Measurements from ENCODE around the gene KRT78. TPM values are rescaled to one million over a fixed set of nuclear protein-coding genes. Genes with fewer than 3 reads are reported as not detected.

Gene KRT78
- total RNA-seq, 4 donors from 2014 or later, result 10.8 TPM; not detected in 3

DNA sequence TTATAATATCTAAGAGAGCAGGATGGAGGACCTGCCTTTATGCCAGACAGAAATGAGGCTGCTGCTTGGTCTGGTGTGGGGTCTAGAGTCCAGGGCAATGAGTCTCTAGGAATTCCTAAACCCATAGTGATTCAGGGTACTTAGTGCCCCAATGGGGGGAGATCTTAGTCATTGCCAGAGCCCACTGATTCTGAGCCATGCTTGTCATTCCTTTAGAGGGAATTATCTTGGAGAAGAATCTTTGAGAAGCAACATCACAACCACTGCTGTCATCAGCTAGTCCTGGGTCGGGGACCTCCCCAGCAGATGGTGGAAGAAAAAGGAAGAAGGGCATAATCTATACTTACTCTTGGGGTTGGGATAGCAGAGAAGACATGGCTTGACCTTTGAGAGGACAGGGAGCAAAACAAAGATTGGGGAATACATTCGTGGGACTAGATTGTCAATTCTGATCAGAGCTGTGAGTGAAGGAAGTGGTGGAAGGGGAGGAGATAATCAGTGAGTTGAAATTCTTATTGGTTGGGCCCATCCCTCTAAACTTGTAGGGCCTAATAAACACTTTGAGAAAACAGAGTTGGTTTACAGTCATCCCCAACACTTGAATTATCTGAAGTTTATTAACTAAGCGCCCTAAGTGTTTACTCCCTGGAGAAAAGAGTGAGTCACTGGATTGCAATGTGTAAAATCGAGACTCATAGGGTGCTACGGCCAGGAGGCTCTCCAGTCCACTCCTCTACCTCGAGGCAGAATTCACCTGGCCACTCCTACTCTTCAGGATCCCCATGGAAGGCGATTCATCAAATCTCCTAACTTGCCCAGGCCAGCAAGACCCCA, 49.9 kb downstream of the KRT78 start:
- Histone ChIP-seq H3K4me1 (no peaks in the 10 kb centered on the region), H3K9me3 (no peaks in the 10 kb centered on the region), H3K4me3 (no peak overlapping the region), H3K36me3 (no peaks in the 10 kb centered on the region), H3K27ac (no peak overlapping the region), H3K27me3 (no peaks in the 10 kb centered on the region)
- DNase-seq (ENCODE audit: low spot score in 2 of 2), result no peak
- 59 to 67% methylated on average over 7 of the region's 7 CpGs for WGBS, 2 donors
- TF ChIP-seq EP300 (IDR thresholded peaks at IDR 0.05), result no peak
- no peak for TF ChIP-seq POLR2A (IDR thresholded peaks at IDR 0.05)
- TF ChIP-seq, protein P1, sequence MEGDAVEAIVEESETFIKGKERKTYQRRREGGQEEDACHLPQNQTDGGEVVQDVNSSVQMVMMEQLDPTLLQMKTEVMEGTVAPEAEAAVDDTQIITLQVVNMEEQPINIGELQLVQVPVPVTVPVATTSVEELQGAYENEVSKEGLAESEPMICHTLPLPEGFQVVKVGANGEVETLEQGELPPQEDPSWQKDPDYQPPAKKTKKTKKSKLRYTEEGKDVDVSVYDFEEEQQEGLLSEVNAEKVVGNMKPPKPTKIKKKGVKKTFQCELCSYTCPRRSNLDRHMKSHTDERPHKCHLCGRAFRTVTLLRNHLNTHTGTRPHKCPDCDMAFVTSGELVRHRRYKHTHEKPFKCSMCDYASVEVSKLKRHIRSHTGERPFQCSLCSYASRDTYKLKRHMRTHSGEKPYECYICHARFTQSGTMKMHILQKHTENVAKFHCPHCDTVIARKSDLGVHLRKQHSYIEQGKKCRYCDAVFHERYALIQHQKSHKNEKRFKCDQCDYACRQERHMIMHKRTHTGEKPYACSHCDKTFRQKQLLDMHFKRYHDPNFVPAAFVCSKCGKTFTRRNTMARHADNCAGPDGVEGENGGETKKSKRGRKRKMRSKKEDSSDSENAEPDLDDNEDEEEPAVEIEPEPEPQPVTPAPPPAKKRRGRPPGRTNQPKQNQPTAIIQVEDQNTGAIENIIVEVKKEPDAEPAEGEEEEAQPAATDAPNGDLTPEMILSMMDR (IDR thresholded peaks at IDR 0.05), result no peak

DNA sequence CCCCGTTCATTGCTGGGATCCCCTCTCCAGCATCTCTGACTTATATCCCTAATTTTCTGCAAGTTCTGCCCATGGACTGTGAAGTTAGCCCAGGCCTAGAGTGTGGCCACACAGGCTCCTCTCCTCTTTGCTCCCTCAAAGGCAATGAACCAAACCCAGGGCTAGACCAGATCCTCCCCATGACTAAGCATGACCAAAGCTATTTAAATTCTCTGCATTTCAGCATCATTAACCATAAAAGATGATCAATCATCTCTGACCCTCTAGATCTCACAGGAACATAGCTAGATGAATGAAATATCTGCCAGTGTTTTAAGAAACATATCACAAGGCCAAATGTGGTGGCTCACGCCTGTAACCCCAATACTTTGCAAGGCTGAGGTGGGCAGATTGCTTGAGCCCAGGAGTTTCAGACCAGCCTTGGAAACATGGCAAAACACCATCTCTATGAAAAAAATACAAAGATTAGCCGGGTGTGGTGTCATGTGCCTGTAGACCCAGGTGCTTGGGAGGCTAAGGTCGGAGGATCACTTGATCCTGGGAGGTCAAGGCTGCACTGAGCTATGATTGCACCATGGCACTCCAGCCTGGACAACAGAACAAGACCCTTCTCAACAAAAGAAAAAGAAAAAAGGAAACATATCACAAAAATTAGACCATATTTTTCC, 50.7 kb downstream of the KRT78 start:
- H3K4me3 ChIP-seq, result no peak overlapping the region
- H3K27me3 ChIP-seq, result no peaks in the 10 kb centered on the region
- no peak for DNase-seq (ENCODE audit: low spot score in 2 of 2)
- H3K27ac ChIP-seq, result no peak overlapping the region
- no peaks in the 10 kb centered on the region for H3K9me3 ChIP-seq
- H3K4me1 ChIP-seq, result no peaks in the 10 kb centered on the region
- WGBS, 2 donors, result 87 to 93% methylated on average over 4 of the region's 4 CpGs
- H3K36me3 ChIP-seq, result no peaks in the 10 kb centered on the region
- TF ChIP-seq, protein P1 (IDR thresholded peaks at IDR 0.05), result no peak
- TF ChIP-seq POLR2A (IDR thresholded peaks at IDR 0.05) (no peak), EP300 (IDR thresholded peaks at IDR 0.05) (no peak)

DNA sequence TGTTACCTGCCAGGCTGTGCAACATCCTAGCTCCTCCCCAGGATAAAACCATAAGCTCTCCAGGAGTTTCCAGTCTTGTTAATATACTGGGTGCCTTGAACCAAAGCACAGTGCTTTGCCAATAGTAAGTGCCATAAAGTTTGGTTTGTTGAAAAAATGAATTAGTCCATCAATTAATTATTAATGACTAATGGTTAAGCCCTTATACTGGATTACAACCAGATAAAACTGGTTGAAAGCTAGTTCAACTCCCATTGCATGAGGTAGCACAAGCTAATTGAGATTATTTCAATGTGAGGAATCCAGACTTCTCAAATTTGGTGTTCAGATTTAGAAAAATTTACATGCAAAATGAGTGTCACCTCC, 51.3 kb downstream of the KRT78 start:
- Histone ChIP-seq H3K9me3 (no peaks in the 10 kb centered on the region), H3K36me3 (no peaks in the 10 kb centered on the region), H3K27ac (no peak overlapping the region), H3K4me3 (no peak overlapping the region), H3K27me3 (no peaks in the 10 kb centered on the region), H3K4me1 (no peaks in the 10 kb centered on the region)
- TF ChIP-seq POLR2A (IDR thresholded peaks at IDR 0.05), result no peak
- TF ChIP-seq EP300 (IDR thresholded peaks at IDR 0.05), result no peak
- DNase-seq (ENCODE audit: low spot score in 2 of 2), result no peak

DNA sequence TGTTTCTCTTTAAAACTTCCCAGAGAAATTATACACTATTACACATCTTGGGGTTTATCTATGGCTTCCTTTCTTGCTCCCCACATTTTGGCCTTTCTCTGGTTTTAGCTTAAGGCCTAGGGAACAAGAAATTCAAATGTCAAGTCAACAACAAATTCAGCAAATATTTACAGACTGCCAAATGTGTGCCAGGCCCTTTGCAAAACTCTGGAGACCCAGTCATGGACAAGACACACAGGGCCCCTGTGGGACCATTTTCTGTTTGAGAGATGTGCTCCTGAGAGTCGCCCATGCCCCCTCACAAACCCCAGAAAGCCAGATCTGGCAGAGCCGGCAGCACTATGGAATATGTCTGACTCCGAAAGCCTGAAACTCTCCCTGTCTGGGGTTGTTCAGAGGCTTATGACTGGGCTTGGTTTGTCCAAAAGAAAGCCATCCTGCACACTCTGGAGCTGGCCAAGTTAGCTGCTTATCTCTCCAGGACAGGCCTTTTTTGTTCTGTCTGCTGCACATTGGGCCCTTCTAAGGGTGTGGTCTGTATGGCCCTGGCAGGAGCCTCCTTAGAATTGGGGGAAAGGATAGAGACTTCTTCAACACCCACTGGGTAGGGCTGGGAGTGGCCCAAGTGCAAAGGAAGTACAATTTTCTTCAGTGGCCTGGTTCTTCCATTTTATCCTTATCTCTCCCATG, 51.8 kb downstream of the KRT78 start:
- no peaks in the 10 kb centered on the region for H3K27me3 ChIP-seq
- no peak for DNase-seq (ENCODE audit: low spot score in 2 of 2)
- H3K4me3 ChIP-seq, result no peak overlapping the region
- no peaks in the 10 kb centered on the region for H3K36me3 ChIP-seq
- TF ChIP-seq EP300 (IDR thresholded peaks at IDR 0.05) (no peak), POLR2A (IDR thresholded peaks at IDR 0.05) (no peak)
- TF ChIP-seq, protein P1 (IDR thresholded peaks at IDR 0.05), result no peak
- no peak overlapping the region for H3K27ac ChIP-seq
- no peaks in the 10 kb centered on the region for H3K4me1 ChIP-seq
- no peaks in the 10 kb centered on the region for H3K9me3 ChIP-seq
- 79 to 90% methylated on average over 3 of the region's 3 CpGs for WGBS, 2 donors

DNA sequence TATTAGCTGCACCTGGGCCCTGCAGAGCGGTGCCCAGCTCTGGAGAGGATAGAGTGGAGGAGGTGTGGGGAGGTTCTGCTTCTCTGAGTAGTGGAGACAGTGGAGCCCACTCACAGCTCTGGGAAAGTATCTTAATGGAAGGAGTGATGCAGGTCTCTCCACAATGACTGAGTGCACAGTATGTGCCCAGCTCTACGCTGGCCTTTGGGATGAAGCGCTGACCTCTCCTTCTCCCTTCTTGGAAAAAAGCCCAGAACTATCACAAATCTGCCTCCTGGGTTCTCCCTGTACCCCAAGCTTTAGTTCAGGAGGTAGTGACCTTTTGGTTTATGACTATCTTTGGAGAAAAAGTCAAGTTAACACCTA, 52.4 kb downstream of the KRT78 start:
- Histone ChIP-seq H3K4me3 (no peak overlapping the region), H3K4me1 (no peaks in the 10 kb centered on the region), H3K27ac (no peak overlapping the region), H3K36me3 (no peaks in the 10 kb centered on the region), H3K9me3 (no peaks in the 10 kb centered on the region), H3K27me3 (peaks cover 0 to 2% of the 10 kb centered on the region in 2 donors)
- no peak for TF ChIP-seq POLR2A (IDR thresholded peaks at IDR 0.05)
- no peak for TF ChIP-seq EP300 (IDR thresholded peaks at IDR 0.05)
- TF ChIP-seq, protein P1 (IDR thresholded peaks at IDR 0.05), result no peak
- 97 to 98% methylated on average over 3 of the region's 3 CpGs for WGBS, 2 donors
- DNase-seq (ENCODE audit: low spot score in 2 of 2), result no peak
